Measurements from ENCODE around the gene HMBS. TPM values are rescaled to one million over a fixed set of nuclear protein-coding genes. Genes with fewer than 3 reads are reported as not detected.
A peak's percentile ranks its signal among the peaks of the same experiment; 100 is the strongest.

The HMBS gene
- total RNA-seq, 2 donors from 2014 or later = 9.2 to 14.3 TPM

DNA sequence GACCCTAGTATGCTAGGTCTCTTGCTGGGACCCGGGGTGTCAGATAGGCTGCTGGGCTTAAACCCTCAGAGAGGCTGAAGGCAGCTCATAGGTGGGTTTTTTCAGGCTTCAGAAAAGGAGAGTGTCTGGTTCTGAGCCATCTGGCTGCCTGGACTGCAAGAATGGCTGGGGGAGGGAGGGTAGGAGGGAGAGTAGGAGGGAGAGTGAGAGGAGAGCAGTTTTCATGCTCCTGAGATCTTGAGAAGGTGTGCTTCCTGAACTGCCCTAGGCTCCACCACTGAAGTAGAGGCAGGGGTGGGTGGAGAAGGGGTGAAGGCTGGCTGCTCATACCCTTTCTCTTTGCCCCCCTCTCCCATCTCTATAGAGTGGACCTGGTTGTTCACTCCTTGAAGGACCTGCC, 4.6 kb downstream of the HMBS start:
- Histone ChIP-seq H3K36me3 (no peaks in the 10 kb centered on the region), H3K4me3 (no peak overlapping the region), H3K27me3 (replicated peaks; ENCODE audit: insufficient read depth) (no peaks in the 10 kb centered on the region), H3K9me3 (no peaks in the 10 kb centered on the region), H3K27ac (no peak overlapping the region), H3K4me1 (replicated peaks) (peaks cover 13% of the 10 kb centered on the region)
- intact Hi-C loops (cut with DNase I) = no loop called here
- no peak for DNase-seq (ENCODE audit: low spot score)
- no peak for TF ChIP-seq POLR2A (IDR thresholded peaks at IDR 0.05)
- TF ChIP-seq, protein P1, sequence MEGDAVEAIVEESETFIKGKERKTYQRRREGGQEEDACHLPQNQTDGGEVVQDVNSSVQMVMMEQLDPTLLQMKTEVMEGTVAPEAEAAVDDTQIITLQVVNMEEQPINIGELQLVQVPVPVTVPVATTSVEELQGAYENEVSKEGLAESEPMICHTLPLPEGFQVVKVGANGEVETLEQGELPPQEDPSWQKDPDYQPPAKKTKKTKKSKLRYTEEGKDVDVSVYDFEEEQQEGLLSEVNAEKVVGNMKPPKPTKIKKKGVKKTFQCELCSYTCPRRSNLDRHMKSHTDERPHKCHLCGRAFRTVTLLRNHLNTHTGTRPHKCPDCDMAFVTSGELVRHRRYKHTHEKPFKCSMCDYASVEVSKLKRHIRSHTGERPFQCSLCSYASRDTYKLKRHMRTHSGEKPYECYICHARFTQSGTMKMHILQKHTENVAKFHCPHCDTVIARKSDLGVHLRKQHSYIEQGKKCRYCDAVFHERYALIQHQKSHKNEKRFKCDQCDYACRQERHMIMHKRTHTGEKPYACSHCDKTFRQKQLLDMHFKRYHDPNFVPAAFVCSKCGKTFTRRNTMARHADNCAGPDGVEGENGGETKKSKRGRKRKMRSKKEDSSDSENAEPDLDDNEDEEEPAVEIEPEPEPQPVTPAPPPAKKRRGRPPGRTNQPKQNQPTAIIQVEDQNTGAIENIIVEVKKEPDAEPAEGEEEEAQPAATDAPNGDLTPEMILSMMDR (IDR thresholded peaks at IDR 0.05) = no peak
- no peak for TF ChIP-seq POLR2AphosphoS5 (IDR thresholded peaks at IDR 0.05)
- WGBS = 80% methylated on average over 1 of the region's 1 CpG

DNA sequence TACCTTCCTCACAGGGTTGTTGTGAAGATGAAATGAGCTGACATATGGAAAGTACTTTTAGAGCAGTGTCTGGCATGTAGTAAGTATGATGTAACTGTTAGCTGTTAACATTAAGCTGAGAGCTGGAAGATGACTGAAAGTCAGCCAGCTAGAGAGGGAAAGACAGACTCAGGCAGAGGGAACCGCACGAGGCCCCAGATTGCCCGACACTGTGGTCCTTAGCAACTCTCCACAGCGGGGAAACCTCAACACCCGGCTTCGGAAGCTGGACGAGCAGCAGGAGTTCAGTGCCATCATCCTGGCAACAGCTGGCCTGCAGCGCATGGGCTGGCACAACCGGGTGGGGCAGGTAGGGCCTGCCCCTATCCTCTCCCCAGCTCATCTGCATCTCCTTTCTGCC, 6.5 kb downstream of the HMBS start:
- Histone ChIP-seq H3K4me3 (no peak overlapping the region), H3K27me3 (replicated peaks; ENCODE audit: insufficient read depth) (no peaks in the 10 kb centered on the region), H3K36me3 (no peaks in the 10 kb centered on the region), H3K9me3 (no peaks in the 10 kb centered on the region), H3K27ac (no peak overlapping the region), H3K4me1 (replicated peaks) (peaks cover 10% of the 10 kb centered on the region)
- 74% methylated on average over 9 of the region's 9 CpGs for WGBS
- no peak for DNase-seq (ENCODE audit: low spot score)
- TF ChIP-seq POLR2AphosphoS5 (IDR thresholded peaks at IDR 0.05) (no peak), POLR2A (IDR thresholded peaks at IDR 0.05) (no peak)
- TF ChIP-seq, protein P1 (IDR thresholded peaks at IDR 0.05) = no peak
- intact Hi-C loops (cut with DNase I) = loop anchor here (5.0 kb wide), 1 partner anchor 106 kb away; no protein-coding TSS in a partner anchor

GRCh38 chr11:119091966-119092879, 7.5 kb downstream of the HMBS start:
- Histone ChIP-seq H3K4me1 (replicated peaks) (peaks cover 10% of the 10 kb centered on the region), H3K9me3 (no peaks in the 10 kb centered on the region), H3K27ac (no peak overlapping the region), H3K27me3 (replicated peaks; ENCODE audit: insufficient read depth) (no peaks in the 10 kb centered on the region), H3K36me3 (no peaks in the 10 kb centered on the region), H3K4me3 (no peak overlapping the region)
- 82% methylated on average over 13 of the region's 13 CpGs for WGBS
- DNase-seq (ENCODE audit: low spot score) = no peak
- intact Hi-C loops (cut with DNase I) = loop anchor here (5.0 kb wide), 1 partner anchor 105 kb away; no protein-coding TSS in a partner anchor
- TF ChIP-seq, protein P1 (IDR thresholded peaks at IDR 0.05) = no peak
- TF ChIP-seq POLR2AphosphoS5 (IDR thresholded peaks at IDR 0.05) (no peak), POLR2A (IDR thresholded peaks at IDR 0.05) (no peak)

DNA sequence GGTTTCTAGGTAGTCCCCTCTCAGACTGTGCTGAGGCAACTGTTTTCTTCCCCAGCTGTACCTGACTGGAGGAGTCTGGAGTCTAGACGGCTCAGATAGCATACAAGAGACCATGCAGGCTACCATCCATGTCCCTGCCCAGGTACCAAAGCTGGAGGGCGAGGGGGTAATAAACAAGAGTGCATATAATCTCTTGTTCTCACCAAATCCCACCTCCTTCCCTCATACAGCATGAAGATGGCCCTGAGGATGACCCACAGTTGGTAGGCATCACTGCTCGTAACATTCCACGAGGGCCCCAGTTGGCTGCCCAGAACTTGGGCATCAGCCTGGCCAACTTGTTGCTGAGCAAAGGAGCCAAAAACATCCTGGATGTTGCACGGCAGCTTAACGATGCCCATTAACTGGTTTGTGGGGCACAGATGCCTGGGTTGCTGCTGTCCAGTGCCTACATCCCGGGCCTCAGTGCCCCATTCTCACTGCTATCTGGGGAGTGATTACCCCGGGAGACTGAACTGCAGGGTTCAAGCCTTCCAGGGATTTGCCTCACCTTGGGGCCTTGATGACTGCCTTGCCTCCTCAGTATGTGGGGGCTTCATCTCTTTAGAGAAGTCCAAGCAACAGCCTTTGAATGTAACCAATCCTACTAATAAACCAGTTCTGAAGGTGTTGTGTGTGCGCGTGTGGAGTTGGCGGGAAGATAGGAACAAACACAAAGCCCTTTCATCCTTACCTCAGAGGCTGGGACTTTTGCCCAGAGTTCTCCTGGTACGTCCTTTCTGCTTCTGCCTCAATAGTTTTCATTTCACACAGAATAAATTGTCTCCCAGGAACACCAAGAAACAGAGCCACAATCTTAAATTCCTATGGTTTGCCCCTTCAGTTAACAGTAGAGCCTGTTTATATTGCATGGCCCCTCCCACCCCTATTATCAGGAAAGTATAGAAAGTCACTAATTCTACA, 8.5 kb downstream of the HMBS start:
- no peaks in the 10 kb centered on the region for H3K9me3 ChIP-seq
- intact Hi-C loops (cut with DNase I) = loop anchor here (5.0 kb wide), 1 partner anchor 104 kb away; no protein-coding TSS in a partner anchor
- 28% methylated on average over 12 of the region's 12 CpGs for WGBS
- peak overlapping the region; percentile 93 to 94 for H3K27ac ChIP-seq
- H3K36me3 ChIP-seq = peaks cover 0 to 7% of the 10 kb centered on the region in 2 donors
- H3K4me3 ChIP-seq = peak overlapping the region in 1 of 2 donors; percentile 67
- peaks cover 10% of the 10 kb centered on the region for H3K4me1 ChIP-seq (replicated peaks)
- no peaks in the 10 kb centered on the region for H3K27me3 ChIP-seq (replicated peaks; ENCODE audit: insufficient read depth)
- TF ChIP-seq, protein P1 (IDR thresholded peaks at IDR 0.05) = no peak
- TF ChIP-seq POLR2AphosphoS5 (IDR thresholded peaks at IDR 0.05) (peak; percentile 28), POLR2A (IDR thresholded peaks at IDR 0.05) (no peak)
- peak; percentile 67 for DNase-seq (ENCODE audit: low spot score)

Data from prostate gland (tissue), 2 donors.